GM13977 (cell line): ENCODE measurements around the gene PFDN4.

Source experiments
- DNase-seq: peaks from one replicate; pipeline ENCODE4 v3.0.0; 2012; ENCODE audit warnings: low spot score
- CTCF ChIP-seq: IDR thresholded peaks from 2 replicates; pipeline ENCODE4 v1.5.1; 2012; ENCODE audit warnings: mild to moderate bottlenecking, control low read depth; ENCODE audit not compliant: insufficient read depth; ENCODE audit errors: extremely low read depth, missing control alignments
- in situ Hi-C: fragments of 300-500 bp; cut with MboI; formaldehyde crosslinking; loops from one replicate; pipeline ENCODE4 v1.12.0; 2022; ENCODE audit warnings: low sequenced_read_pairs, low pct_unique_long_range_greater_than_20kb, mixed read lengths, inconsistent platforms; ENCODE audit not compliant: unreplicated experiment

The PFDN4 gene

DNA sequence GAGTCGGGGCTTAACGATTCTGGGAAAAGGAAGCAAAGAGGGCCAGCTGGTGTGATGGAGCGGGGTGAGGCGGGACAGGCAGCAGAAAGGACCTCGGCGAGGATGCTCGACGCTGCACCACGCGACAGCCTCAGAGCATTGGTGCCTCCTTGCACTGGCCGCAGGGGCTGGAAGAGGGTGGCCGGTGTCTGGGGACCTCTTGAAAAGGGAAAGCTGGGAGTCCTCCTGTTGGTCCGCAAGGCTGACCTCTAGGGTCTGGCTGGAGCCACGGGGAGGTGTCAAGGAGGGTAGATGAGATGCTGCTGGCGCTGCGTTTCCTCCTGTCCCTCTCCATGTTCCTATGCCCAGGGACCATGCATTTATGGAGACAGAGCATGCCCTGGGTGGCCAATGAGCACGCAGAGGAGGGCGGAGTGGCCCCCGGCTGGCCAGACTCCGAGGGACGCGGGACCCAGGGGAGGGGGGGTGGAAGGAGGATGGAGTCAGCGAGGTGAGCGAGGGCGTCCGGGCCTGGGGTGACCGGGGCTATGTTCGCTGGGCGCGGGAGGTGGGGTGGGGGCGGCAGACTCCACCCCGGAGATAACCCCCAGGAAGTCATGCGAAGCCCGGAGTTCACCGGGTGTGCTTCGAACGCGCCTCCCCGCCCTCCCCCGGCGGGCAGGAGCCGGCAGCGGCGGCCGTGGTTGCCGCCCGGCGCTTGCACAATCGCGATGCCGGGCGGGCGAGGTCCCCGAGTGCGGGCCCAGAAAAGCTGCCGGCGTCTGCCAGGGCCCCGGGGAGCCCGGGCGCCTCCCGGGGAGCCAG lies 34.0 kb upstream of the PFDN4 start, which contains the start of gene CYP24A1:
TSS of gene CYP24A1 (minus strand) at position 334 of the 804 bp plus-strand sequence. CDS start 407 bp downstream, outside the sequence.
- in situ Hi-C loops: no loop called here
- no peak for DNase-seq
- no peak for TF ChIP-seq CTCF

DNA sequence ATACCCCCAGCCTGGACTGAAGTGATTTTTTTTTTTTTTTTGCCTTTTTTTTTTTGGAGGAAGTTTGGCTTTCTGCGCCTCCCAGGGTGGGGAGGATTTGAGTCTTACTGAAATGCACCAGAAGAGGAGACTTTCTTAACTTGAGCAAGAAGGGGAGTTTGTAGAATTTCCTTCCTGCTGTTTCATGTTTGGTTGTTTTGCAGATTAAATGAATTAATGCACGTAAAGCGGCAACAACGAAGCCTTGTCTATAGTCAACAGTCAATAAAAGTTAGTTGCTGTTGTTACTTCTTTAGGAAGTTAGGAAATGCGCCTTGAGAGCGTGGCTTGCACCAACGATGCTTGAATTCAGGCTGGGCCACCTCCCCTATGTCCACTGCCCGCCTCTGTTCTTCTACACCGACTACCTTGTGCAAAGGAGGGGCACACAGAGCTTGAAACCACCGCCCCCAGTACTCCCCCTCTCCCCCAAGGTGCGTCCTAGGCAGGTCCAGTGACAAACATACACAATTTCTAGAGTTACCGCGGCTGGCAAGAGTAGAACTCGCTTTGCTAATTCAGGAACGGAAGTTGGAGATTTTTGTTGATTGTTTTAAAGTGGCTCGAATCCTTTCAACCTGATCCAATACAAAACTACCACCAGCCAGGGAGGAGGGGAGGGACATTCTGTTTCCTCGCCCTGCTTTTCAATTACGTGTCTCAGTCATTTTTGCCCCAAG lies 33.3 kb upstream of the PFDN4 start:
- in situ Hi-C loops: loop anchor here (25.0 kb wide), 1 partner anchor 612 kb away; no protein-coding TSS in a partner anchor
- no peak for TF ChIP-seq CTCF
- no peak for DNase-seq

DNA sequence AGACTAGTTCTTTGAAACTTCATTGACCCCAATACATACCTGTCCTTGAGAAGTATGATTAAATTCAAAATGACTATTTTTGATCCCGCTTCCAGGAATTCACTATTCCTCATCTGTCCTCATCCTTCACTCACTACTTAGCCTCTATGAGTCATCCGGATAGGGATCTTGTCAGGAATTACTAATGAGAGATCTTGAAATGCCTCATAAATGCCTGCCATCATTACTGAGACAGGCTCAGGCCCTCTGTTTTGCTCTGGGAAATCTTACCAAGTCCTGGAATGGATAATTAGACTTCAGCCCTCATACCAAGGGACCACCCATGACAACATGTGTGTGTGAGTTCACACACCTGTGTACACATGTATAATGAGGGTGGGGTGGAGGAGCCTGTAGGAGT lies 31.3 kb upstream of the PFDN4 start:
- in situ Hi-C loops: loop anchor here (25.0 kb wide), 1 partner anchor 614 kb away; no protein-coding TSS in a partner anchor
- no peak for DNase-seq
- TF ChIP-seq CTCF: no peak

GRCh38 chr20:54177378-54177777 lies 30.5 kb upstream of the PFDN4 start:
- in situ Hi-C loops: loop anchor here (25.0 kb wide), 1 partner anchor 615 kb away; no protein-coding TSS in a partner anchor
- DNase-seq: no peak
- TF ChIP-seq CTCF: no peak

DNA sequence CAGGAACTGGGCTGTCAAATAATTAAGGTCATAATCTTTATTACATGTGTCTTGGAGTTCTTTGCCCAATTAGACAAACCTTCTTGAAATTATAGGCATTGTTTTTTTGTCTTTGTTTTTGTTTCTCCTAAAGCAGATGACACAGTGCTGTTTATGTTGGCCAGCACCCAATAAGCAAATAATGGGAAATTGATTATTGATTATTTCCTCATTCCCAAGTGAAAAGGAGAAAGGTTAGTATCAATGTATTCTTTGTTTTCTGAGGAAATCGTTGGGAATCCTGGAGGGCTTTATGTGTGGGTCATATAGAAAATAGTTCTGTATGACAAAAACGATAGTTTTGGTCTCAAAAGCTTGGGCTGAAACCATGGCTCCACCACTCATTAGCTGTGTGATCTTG lies 29.6 kb upstream of the PFDN4 start:
- in situ Hi-C loops: loop anchor here (25.0 kb wide), 1 partner anchor 616 kb away; no protein-coding TSS in a partner anchor
- no peak for TF ChIP-seq CTCF
- DNase-seq: no peak

DNA sequence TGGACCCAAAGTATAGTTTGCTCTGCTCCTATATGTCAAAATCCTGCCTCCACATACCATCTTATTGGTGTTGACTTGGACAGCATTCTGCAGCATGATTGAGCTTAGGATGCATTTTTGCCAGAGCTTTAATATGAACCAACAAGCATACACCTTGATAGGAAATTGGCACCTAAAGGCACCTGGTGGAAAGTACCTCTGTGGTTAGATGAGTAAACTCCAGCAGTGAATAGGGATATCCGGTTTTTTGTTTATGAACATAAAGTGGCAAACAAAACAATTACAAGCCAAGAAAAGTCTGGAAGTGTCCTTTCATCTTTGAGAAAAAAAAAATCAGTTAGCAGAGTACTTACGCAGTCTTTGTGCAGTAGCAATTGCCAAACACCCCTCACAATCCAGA lies 27.9 kb upstream of the PFDN4 start:
- TF ChIP-seq CTCF: no peak
- in situ Hi-C loops: loop anchor here (25.0 kb wide), 1 partner anchor 618 kb away; no protein-coding TSS in a partner anchor
- no peak for DNase-seq
